MCF 10A (cell line): ENCODE measurements around the gene TSC22D3. TPM values are rescaled to one million over a fixed set of nuclear protein-coding genes. Genes with fewer than 3 reads are reported as not detected.

Source experiments
- BruUV-seq: library from RNA; stranded (reverse); fragments of 400-500 nt; replicated peaks from 2 replicates; lab custom pipeline; 2021; lab: Mats Ljungman, UMichigan
- CTCF ChIA-PET: fragments of 300-600 bp; sonication (Branson Sonifier 250); formaldehyde crosslinking; extraction: SDS; loops from one replicate; lab custom pipeline; 2021; ENCODE audit warnings: antibody characterized with exemption, inconsistent platforms; lab: Yijun Ruan, JAX
- POLR2A ChIA-PET: fragments of 300-600, 350-650 bp; sonication (Branson Sonifier 250); formaldehyde crosslinking; extraction: SDS; loops from one replicate; lab custom pipeline; 2020; ENCODE audit warnings: antibody characterized with exemption, inconsistent platforms; lab: Yijun Ruan, JAX
- DNase-seq: peaks from one replicate; pipeline ENCODE4 v3.0.0-alpha.2; 2018; ENCODE audit not compliant: unreplicated experiment
- H3K27ac Mint-ChIP-seq: one replicate; pipeline ENCODE4 v1.8.0; 2022; ENCODE audit warnings: mild to moderate bottlenecking, low read depth, mixed read lengths; ENCODE audit not compliant: unreplicated experiment
- H3K27me3 Mint-ChIP-seq: one replicate; pipeline ENCODE4 v1.8.0; 2022; ENCODE audit warnings: mixed read lengths; ENCODE audit not compliant: insufficient read depth, unreplicated experiment
- H3K36me3 Mint-ChIP-seq: one replicate; pipeline ENCODE4 v1.8.0; 2022; ENCODE audit warnings: mild to moderate bottlenecking, moderate library complexity, mixed read lengths; ENCODE audit not compliant: insufficient read depth, unreplicated experiment
- H3K4me1 Mint-ChIP-seq: one replicate; pipeline ENCODE4 v1.8.0; 2022; ENCODE audit warnings: mixed read lengths; ENCODE audit not compliant: insufficient read depth, unreplicated experiment
- H3K4me3 Mint-ChIP-seq: one replicate; pipeline ENCODE4 v1.8.0; 2022; ENCODE audit warnings: mild to moderate bottlenecking, moderate library complexity, mixed read lengths; ENCODE audit not compliant: unreplicated experiment
- H3K9me3 Mint-ChIP-seq: one replicate; pipeline ENCODE4 v1.8.0; 2022; ENCODE audit warnings: mixed read lengths; ENCODE audit not compliant: unreplicated experiment
- intact Hi-C: fragments of 100-400 bp; cut with micrococcal nuclease; formaldehyde crosslinking; loops from 2 replicates; pipeline ENCODE4 v1.14.1; 2022
- total RNA-seq: library from RNA; stranded (reverse); gene quantifications from 2 replicates; pipeline ENCODE4 v1.2.3, GENCODE V29; 2022
- TF ChIP-seq, protein P1 (sequence below): fragments of 200-600 bp; IDR thresholded peaks from one replicate; pipeline ENCODE4 v1.8.0; 2022; ENCODE audit warnings: antibody characterized with exemption, mild to moderate bottlenecking; ENCODE audit not compliant: unreplicated experiment

The TSC22D3 gene
- total RNA-seq, 1 experiment from 2014 or later, result 124 TPM

DNA sequence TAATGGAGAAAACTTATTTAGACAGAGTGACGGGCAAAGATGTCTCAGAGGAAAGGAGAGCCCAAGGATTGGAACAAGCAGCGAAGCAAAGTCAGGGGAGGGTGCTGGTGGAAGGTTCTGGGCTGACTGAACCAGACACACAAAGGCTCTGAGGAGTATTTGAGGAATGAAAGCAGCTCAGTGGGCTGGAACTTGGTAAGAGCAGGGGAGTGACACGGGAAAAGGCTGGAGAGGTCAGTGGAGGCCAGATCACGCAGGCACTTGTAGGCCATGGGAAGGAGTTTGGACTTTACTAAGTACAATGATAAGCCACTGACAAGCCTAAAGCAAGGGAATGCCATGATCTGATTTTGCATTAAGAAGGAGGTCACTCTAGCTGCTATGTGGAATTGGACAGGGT lies 71.4 kb downstream of the TSC22D3 start:
- H3K27ac Mint-ChIP-seq, result no peak overlapping the region
- no peak overlapping the region for H3K4me3 Mint-ChIP-seq
- DNase-seq, result no peak
- peaks cover 16% of the 10 kb centered on the region for H3K4me1 Mint-ChIP-seq
- H3K36me3 Mint-ChIP-seq, result peaks cover 4% of the 10 kb centered on the region
- BruUV-seq, result no TSS peak
- intact Hi-C loops, result no loop called here
- H3K27me3 Mint-ChIP-seq, result peaks cover 71% of the 10 kb centered on the region
- no peaks in the 10 kb centered on the region for H3K9me3 Mint-ChIP-seq
- TF ChIP-seq, protein P1, sequence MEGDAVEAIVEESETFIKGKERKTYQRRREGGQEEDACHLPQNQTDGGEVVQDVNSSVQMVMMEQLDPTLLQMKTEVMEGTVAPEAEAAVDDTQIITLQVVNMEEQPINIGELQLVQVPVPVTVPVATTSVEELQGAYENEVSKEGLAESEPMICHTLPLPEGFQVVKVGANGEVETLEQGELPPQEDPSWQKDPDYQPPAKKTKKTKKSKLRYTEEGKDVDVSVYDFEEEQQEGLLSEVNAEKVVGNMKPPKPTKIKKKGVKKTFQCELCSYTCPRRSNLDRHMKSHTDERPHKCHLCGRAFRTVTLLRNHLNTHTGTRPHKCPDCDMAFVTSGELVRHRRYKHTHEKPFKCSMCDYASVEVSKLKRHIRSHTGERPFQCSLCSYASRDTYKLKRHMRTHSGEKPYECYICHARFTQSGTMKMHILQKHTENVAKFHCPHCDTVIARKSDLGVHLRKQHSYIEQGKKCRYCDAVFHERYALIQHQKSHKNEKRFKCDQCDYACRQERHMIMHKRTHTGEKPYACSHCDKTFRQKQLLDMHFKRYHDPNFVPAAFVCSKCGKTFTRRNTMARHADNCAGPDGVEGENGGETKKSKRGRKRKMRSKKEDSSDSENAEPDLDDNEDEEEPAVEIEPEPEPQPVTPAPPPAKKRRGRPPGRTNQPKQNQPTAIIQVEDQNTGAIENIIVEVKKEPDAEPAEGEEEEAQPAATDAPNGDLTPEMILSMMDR, result no peak
- ChIA-PET POLR2A (interaction anchor here (0.8 to 7.1 kb wide), 3 partner anchors 11 to 28 kb away, joined by 3 to 118 read pairs (median 9); no protein-coding TSS in a partner anchor), CTCF (no interaction called here)

GRCh38 chrX:107701493-107702121 lies 74.0 kb downstream of the TSC22D3 start:
- Mint-ChIP-seq H3K36me3 (peaks cover 4% of the 10 kb centered on the region), H3K9me3 (no peaks in the 10 kb centered on the region), H3K4me1 (peaks cover 16% of the 10 kb centered on the region), H3K27ac (no peak overlapping the region), H3K4me3 (no peak overlapping the region), H3K27me3 (peaks cover 56% of the 10 kb centered on the region)
- BruUV-seq, result no TSS peak
- intact Hi-C loops, result no loop called here
- DNase-seq, result no peak
- TF ChIP-seq, protein P1, result no peak
- ChIA-PET POLR2A (interaction anchor here (1.3 to 7.1 kb wide), 6 partner anchors 11 to 638 kb away, joined by 3 to 143 read pairs (median 31); partner anchors contain the start of gene NCBP2L), CTCF (interaction anchor here (0.7 to 1.2 kb wide), 5 partner anchors 13 to 33 kb away, joined by 3 to 5 read pairs (median 4); no protein-coding TSS in a partner anchor)

DNA sequence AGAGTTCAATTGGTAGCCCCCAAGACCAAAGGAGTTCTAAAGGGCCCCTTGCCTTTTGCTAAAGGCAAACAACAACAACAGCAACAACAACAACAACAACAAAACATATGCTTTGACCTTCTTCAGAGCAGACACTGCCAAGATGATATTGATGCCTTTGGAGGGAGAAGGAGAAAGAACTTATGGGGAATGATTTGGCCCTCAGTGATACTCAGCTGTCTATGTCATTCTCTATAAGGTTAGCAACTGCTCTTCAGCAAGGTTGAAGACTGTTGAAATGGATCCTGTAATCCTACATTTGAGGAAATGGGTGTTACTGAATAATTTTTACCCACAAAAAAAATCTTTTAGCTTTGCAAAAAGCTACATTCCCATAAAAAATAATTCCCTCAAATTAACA lies 74.8 kb downstream of the TSC22D3 start:
- ChIA-PET POLR2A (interaction anchor here (0.6 to 7.1 kb wide), 7 partner anchors 10 to 76 kb away, joined by 3 to 143 read pairs (median 14); partner anchors contain the start of gene NCBP2L), CTCF (interaction anchor here (0.7 to 1.2 kb wide), 4 partner anchors 16 to 34 kb away, joined by 3 to 5 read pairs (median 4); no protein-coding TSS in a partner anchor)
- no peaks in the 10 kb centered on the region for H3K9me3 Mint-ChIP-seq
- H3K27ac Mint-ChIP-seq, result peak overlapping the region; percentile 46
- DNase-seq, result no peak
- no TSS peak for BruUV-seq
- peaks cover 16% of the 10 kb centered on the region for H3K4me1 Mint-ChIP-seq
- peak overlapping the region; percentile 19 for H3K4me3 Mint-ChIP-seq
- peaks cover 4% of the 10 kb centered on the region for H3K36me3 Mint-ChIP-seq
- peaks cover 64% of the 10 kb centered on the region for H3K27me3 Mint-ChIP-seq
- TF ChIP-seq, protein P1, result no peak
- intact Hi-C loops, result no loop called here

GRCh38 chrX:107700317-107700774 lies 75.2 kb downstream of the TSC22D3 start:
- Mint-ChIP-seq H3K9me3 (no peaks in the 10 kb centered on the region), H3K36me3 (peaks cover 4% of the 10 kb centered on the region), H3K4me3 (peak overlapping the region; percentile 19), H3K27ac (peak overlapping the region; percentile 46), H3K27me3 (peaks cover 66% of the 10 kb centered on the region), H3K4me1 (peaks cover 16% of the 10 kb centered on the region)
- no TSS peak for BruUV-seq
- CTCF ChIA-PET, result interaction anchor here (0.7 to 1.0 kb wide), 3 partner anchors 15 to 17 kb away, joined by 3 to 4 read pairs (median 3); no protein-coding TSS in a partner anchor
- intact Hi-C loops, result no loop called here
- TF ChIP-seq, protein P1, result no peak
- POLR2A ChIA-PET, result interaction anchor here (0.6 to 7.1 kb wide), 7 partner anchors 9 to 76 kb away, joined by 3 to 143 read pairs (median 14); partner anchors contain the start of gene NCBP2L
- DNase-seq, result peak; percentile 77
